ENCODE results near the gene SUGP2.

The SUGP2 gene

GRCh38 chr19:19059018-19059836 lies 25.9 kb upstream of the SUGP2 start:
- DNase-seq: no peak

- no peak for DNase-seq
Measured at GRCh38 chr19:19057720-19058119, 24.4 kb upstream of the SUGP2 start.

DNA sequence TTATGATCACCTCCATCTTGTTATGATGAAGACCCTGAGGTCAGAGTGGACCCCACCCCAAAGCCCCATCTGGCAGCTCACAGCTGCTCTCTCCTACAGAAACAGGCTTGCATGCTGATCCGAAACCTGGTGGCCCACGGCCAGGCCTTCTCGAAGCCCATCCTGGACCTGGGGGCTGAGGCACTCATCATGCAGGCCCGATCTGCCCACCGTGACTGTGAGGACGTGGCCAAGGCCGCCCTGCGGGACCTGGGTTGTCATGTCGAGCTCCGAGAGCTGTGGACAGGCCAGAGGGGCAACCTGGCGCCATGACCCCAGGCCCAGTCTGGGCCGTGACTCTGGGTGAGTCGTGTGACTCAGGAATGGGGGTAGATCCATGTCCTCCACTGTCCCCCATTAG lies 24.0 kb upstream of the SUGP2 start:
- no peak for DNase-seq

DNA sequence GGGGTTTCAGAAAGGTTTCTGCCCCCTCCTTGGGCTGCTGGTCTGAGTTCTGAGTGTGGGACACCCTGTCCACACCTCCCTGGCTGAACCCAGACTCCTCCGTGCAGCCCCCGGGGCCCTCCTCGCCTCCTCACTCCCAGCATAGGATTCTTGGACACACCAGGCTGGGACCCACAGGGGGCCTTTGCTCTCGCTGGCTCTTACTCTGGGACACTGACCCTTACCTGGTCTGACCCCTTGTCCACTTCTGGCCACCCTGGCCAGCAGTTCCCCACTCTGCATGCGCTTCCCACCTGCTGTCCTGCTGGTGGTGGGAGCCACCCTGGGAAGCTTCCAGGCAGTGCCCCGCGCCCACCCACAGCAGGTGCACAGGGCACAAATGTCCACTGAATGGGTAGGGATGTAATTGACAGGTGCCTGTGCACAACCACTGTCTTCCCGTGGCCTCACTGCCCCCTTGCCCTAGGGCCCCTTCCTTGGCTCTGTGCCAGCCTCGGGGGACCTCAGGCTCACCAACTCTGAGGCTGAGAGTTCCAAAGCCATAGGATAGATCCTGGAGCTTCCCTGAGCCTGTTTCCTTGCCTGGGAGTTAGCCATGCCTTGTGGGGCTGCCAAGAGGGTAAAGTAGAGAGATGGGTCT lies 23.4 kb upstream of the SUGP2 start:
- DNase-seq: no peak

DNA sequence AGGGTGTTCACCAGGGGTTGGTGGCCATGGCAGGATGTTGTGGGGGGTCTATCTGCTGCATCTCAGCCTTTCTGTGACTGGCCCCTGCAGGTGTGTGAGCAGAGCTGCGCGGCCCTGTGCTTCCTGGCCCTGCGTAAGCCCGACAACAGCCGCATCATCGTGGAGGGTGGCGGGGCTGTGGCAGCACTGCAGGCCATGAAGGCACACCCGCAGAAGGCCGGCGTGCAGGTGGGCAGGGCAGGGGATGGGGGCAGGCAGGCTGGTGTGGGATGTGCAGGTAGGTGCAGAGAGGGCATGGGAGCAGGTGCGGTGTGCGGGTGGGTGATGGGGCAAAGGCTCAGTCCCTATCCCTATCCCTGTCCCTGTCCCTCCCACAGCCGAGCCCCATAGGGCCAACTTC lies 22.4 kb upstream of the SUGP2 start:
- DNase-seq: no peak

GRCh38 chr19:19054939-19055440 lies 21.7 kb upstream of the SUGP2 start:
- no peak for DNase-seq

- no peak for DNase-seq
Measured at GRCh38 chr19:19054315-19054938, 21.1 kb upstream of the SUGP2 start.

- peak; percentile 55 for DNase-seq
Measured at GRCh38 chr19:19053508-19054314, 20.4 kb upstream of the SUGP2 start.

GRCh38 chr19:19052921-19053320 lies 19.6 kb upstream of the SUGP2 start:
- DNase-seq: no peak

DNA sequence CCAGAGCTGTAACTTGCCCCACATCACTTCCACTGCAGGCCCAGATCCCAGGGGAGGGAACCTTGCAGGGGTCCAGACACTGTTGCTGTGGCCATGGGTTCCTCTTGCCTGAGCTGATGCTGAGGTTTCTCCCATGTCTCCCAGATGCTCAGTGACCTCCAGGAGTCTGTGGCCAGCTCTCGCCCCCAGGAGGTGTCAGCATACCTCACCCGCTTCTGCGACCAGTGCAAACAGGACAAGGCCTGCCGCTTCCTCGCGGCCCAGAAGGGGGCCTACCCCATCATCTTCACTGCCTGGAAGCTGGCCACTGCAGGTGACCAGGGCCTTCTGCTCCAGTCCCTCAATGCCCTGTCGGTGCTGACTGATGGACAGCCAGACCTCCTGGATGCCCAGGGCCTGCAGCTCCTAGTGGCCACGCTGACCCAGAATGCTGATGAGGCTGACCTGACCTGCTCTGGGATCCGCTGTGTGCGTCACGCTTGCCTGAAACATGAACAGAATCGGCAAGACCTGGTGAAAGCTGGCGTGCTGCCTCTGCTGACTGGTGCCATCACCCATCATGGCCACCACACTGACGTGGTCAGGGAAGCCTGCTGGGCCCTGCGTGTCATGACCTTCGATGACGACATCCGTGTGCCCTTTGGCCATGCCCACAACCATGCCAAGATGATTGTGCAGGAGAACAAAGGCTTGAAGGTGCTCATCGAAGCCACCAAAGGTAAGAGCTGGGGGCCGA lies 18.3 kb upstream of the SUGP2 start:
- no peak for DNase-seq

- DNase-seq: no peak
Measured at GRCh38 chr19:19050731-19051130, 17.4 kb upstream of the SUGP2 start.

DNA sequence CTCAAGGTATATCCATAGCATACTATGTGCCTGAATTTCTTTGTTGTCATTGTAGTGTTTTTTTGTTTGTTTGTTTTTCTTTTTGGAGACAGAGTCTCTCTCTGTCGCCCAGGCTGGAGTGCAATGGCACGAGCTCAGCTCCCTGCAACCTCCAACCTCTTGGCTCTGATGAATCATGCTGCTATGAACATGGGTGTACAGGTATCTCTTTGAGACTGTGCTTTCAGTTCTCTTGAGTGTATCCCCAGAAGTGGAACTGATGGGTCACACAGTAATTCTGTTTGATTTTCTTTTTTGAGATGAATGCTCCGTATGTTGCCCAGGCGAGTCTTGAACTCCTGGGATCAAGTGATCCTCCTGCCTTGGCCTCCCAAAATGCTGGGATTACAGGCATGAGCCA lies 16.8 kb upstream of the SUGP2 start:
- no peak for DNase-seq

DNA sequence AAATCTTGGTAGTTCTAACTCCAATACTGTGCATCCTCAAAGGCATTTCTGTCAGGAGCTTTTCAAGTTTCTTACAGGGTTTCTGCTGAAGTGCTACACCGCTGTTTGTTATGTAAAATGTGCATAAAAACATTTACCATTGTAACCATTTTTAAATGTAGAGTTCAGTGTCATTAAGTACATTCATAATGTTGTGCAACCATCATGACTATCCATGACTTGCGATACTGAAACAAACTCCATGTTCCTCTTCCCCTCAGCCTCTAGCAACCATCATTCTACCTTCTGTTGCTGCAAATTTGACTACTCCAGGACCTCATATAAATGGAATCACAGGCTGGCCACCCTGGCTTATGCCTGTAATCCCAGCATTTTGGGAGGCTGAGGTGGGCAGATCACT lies 16.1 kb upstream of the SUGP2 start:
- DNase-seq: no peak

GRCh38 chr19:19043881-19044280 lies 10.6 kb upstream of the SUGP2 start:
- DNase-seq: no peak

GRCh38 chr19:19043481-19043880 lies 10.2 kb upstream of the SUGP2 start:
- no peak for DNase-seq

DNA sequence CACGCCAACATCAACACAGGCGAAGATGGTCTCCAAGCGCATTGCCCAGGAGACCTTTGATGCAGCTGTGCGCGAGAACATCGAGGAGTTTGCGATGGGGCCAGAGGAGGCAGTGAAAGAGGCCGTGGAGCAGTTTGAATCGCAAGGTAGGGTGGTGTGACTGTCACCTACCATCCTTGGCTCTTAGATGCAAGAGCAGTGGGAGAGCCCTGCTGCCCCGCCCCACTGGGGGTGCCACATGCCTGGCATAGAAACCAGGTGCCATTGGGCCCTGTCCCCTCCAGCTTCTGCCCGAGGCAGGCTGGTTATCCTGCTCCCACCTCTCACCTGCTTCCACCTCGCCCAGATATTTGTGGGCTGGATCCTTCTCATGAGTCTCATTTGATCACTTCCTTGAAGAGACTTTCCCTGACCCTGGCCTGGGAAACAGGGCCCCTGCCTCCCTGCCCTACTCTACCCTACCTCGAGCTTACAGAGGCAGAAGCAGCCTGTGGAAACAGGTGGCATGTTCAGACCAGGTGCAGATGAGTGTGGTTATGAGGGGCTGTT lies 9.5 kb upstream of the SUGP2 start:
- DNase-seq: no peak

- DNase-seq: no peak
Measured at GRCh38 chr19:19040417-19040816, 7.1 kb upstream of the SUGP2 start.

DNA sequence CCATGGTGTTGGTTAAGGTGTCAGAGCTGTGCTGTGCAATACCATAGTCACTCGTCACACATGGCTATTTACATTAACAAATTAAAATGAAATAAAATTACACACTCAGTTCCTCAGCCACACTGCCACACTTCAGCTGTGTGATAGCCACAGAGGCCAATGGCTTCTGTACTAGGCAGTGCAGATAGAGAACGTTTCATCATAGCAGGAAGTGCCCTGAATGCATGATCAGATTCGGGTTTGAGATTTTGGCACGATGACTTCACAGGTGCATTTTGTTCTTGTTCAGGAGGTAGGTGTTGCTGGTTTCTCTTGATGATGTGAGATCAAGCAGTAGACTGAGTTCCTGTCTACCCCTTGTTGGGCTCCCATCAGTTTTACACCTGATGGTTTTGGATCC lies 6.6 kb upstream of the SUGP2 start:
- no peak for DNase-seq

GRCh38 chr19:19034204-19034624 lies 897 bp upstream of the SUGP2 start:
- DNase-seq: peak; percentile 77

DNA sequence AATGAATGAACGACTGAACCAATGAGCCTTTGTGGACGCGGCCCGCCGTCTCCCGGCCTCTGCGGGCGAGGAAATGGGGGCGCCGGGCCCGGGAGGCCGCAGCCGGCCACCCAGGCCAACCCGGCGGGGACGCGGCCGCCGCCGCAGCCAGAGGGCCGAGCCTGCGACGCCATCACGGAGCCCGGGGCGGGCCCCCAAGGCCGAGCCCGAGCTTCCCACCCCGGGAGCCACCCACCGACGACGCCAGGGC lies 216 bp downstream of the SUGP2 start:
- DNase-seq: no peak

DNA sequence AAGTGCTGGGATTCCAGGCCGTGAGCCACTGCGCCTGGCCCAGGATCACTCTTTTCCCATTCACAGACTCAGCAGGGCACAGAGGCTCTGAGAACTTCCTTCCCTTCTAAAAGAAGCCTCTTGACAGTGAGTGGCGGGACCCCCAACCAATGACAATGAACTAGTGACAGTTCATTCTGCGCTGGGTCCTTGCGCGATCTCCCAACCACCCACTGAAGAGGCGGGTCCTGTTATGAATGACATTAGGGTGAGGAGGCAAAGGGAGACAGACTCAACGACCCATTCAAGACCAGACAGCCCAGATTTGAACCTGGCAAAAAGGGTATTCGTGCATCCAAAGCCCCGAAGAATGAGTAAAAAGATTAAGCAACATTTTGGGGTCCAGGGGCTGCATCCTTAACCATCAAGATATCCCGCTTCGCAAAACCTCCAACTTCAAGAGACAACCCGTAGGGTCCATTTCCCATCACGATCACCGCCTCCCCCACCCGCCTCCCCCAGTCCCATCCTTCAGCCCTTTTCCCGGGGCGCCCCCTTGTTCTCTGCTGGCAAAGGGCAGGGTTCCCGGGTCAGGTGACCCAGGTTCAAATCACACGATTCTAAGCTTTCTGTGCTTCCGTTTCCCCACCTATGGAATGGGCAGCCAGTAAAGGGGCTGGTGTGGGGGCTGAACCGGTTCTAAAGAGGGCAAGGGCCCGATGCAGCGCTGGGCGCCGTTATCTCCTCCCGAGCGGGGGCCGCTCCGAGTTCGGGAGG lies 719 bp downstream of the SUGP2 start:
- peak; percentile 73 for DNase-seq

DNA sequence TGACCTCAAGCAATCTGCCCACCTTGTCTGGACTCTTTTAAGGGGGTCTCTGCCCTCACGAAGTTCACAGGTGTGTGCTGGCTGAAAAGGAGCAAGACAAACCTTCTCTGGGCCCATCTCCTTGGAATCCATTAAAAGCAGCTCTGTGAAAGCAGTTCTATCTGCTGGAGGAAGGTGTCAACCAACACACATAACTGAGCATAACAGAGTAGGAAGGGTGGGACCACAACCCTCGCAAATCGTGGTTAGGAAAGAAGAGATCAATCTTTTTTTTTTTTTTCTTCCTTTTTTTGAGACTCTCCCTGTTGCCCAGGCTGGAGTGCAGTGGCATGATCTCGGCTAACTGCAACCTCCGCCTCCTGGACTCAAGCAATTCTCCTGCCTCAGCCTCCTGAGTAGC lies 1.4 kb downstream of the SUGP2 start:
- no peak for DNase-seq

All from activated naive CD4-positive, alpha-beta T cell treated with Interleukin-2 at 50 U/mL for 16 hours (primary cell).